Activated T-cell treated with anti-CD3 and anti-CD28 coated beads for 4 hours (primary cell): Measurements from ENCODE around the gene ITPRIPL1.

Experiments
- DNase-seq: peaks from one replicate; pipeline ENCODE4 v3.0.0-alpha.2; 2020

The ITPRIPL1 gene

DNA sequence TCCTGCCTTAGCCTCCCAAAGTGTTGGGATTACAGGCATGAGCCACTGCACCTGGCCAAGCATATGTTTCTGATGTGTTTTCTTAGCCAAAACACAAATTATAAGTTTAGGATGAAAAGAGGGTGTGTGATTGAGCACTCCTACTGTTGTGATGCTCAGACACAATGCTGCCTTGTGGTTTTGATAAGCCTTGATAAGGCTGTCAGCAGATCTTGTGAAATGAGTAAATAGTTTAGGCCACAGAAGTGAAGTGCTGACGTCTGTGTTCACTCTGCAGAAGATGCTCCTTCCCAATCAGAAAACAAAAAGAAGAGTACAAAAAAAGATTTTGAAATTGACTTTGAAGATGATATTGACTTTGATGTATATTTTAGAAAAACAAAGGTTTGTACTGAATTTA is 34.7 kb downstream of the ITPRIPL1 start:
- DNase-seq, result no peak

DNA sequence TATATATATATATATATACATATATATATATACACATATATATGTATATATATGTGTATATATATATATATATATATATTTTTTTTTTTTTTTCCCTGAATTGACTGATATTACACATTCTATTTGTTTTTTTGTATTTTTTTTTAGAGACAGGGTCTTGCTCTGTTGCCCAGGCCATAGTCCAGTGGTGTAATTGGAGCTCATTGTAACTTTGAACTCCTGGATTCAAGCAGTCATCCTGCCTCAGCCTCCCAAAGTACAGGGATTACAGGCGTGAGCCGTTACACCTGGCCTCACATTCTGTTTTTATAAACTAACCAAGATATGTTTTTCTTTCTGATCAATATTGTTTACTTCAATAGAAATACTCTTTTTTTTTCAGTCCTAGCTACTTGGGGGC is 36.6 kb downstream of the ITPRIPL1 start:
- DNase-seq, result no peak

DNA sequence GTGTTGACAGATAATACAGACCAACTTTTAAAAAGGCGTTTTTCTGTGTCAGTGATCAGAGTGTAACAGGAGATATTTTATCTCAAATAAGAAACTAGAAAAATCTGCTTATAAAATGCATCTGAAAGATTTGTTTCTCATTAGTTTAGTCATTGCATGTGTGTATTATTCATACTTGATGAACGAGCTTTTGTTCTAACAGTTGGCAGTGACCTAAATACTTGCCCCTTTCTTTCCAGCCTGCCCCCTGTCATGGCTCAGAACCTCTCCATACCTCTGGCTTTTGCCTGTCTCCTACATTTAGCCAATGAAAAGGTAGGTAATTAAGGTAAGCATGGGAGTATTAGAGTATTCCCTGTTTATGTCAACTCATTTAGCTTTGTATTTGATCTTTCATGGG is 44.1 kb downstream of the ITPRIPL1 start:
- DNase-seq, result no peak

DNA sequence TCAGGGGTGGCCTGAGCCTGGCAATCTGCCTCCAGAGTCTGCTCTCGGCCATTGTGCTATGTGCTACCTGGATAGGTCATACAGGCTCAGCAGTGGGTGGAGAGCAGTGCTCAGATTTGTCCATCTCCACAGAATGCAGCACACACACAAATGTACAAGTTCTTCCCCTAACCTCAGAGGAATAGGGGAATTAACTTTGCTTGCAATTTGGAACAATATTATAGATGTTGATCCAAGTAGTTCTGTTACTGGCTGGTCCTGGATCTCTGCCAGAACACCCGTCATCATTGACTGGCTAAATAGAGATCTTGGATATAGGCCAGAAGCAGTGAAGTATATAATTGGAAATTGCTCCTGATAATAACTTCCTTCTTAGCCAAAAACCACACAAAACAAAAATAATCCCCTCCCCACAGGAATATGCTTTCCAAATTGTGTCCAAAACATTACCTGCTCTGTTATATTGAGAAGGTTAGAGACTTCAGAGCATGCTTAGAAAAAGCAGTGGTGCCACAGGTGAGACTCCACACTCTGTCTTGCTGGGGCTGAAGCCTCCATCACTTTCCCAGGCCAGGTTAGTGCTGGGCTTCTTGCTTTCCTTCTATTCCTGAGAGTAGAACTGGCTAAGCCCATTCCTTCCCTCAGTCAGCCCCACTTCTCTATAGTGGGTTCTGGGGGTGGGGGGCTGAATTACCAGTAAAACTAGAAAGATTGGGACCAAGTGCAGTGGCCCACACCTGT is 49.3 kb downstream of the ITPRIPL1 start:
- DNase-seq, result no peak
